Caco-2 (cell line): ENCODE measurements around the gene EMILIN2. TPM values are rescaled to one million over a fixed set of nuclear protein-coding genes. Genes with fewer than 3 reads are reported as not detected.

Experiments used
- Bru-seq: library from RNA; stranded (reverse); fragments of 400-500 nt; gene quantifications from one replicate; lab custom pipeline; 2021; lab: Mats Ljungman, UMichigan
- BruChase-seq, 2 experiments: library from RNA; stranded (reverse); fragments of 400-500 nt; gene quantifications; one replicate each; lab custom pipeline; 2021; lab: Mats Ljungman, UMichigan
- BruUV-seq: library from RNA; stranded (reverse); fragments of 400-500 nt; replicated peaks from 2 replicates; lab custom pipeline; 2021; lab: Mats Ljungman, UMichigan
- CTCF ChIA-PET: fragments of 300-600 bp; sonication (Branson Sonifier 250); formaldehyde crosslinking; loops from one replicate; lab custom pipeline; 2022; ENCODE audit warnings: antibody characterized with exemption; lab: Charles Lee
- POLR2A ChIA-PET: fragments of 300-600 bp; sonication (Branson Sonifier 250); formaldehyde crosslinking; loops from one replicate; lab custom pipeline; 2022; ENCODE audit warnings: antibody characterized with exemption; lab: Charles Lee
- DNase-seq, 2 experiments: peaks; one replicate each; pipeline versions ENCODE4 v3.0.0 to v3.0.0-alpha.2; 2020 to 2022
- H3K27me3 ChIP-seq: replicated peaks from 2 replicates; pipeline ENCODE4 v1.6.0; 2011; ENCODE audit warnings: low read length; ENCODE audit not compliant: control insufficient read depth, insufficient read depth
- H3K36me3 ChIP-seq: 2 replicates; pipeline ENCODE4 v1.5.1; 2011; ENCODE audit warnings: low read length; ENCODE audit not compliant: control insufficient read depth, insufficient read depth
- H3K4me1 ChIP-seq: fragments of 250-450 bp; sonication (Bioruptor Pico); 2 replicates; pipeline ENCODE4 v1.5.1; 2020; ENCODE audit warnings: mild to moderate bottlenecking
- H3K4me3 ChIP-seq: 2 replicates; pipeline ENCODE4 v1.5.1; 2011; ENCODE audit warnings: low read depth, mild to moderate bottlenecking, control low read depth, low read length
- H3K9me3 ChIP-seq: fragments of 250-450 bp; sonication (Bioruptor Pico); 2 replicates; pipeline ENCODE4 v1.5.1; 2020; ENCODE audit warnings: mild to moderate bottlenecking, moderate library complexity
- H3K27ac Mint-ChIP-seq: one replicate; pipeline ENCODE4 v1.8.0; 2022; ENCODE audit warnings: mixed read lengths; ENCODE audit not compliant: unreplicated experiment
- H3K27me3 Mint-ChIP-seq: one replicate; pipeline ENCODE4 v1.8.0; 2022; ENCODE audit warnings: mixed read lengths; ENCODE audit not compliant: insufficient read depth, unreplicated experiment
- H3K36me3 Mint-ChIP-seq: one replicate; pipeline ENCODE4 v1.8.0; 2022; ENCODE audit warnings: mild to moderate bottlenecking, mixed read lengths; ENCODE audit not compliant: insufficient read depth, unreplicated experiment
- H3K4me1 Mint-ChIP-seq: one replicate; pipeline ENCODE4 v1.8.0; 2022; ENCODE audit warnings: low read depth, mixed read lengths; ENCODE audit not compliant: unreplicated experiment
- H3K4me3 Mint-ChIP-seq: one replicate; pipeline ENCODE4 v1.8.0; 2022; ENCODE audit warnings: mild to moderate bottlenecking, moderate library complexity, mixed read lengths; ENCODE audit not compliant: unreplicated experiment
- H3K9me3 Mint-ChIP-seq: one replicate; pipeline ENCODE4 v1.8.0; 2022; ENCODE audit warnings: mixed read lengths; ENCODE audit not compliant: unreplicated experiment
- intact Hi-C: fragments of 100-400 bp; cut with micrococcal nuclease; formaldehyde crosslinking; loops from one replicate; pipeline ENCODE4 v1.10.0; 2022; ENCODE audit not compliant: unreplicated experiment
- long read RNA-seq: library from polyadenylated mRNA; stranded (forward); transcript quantifications from one replicate; pipeline ENCODE4 v2.0.0, GENCODE V29; 2022
- total RNA-seq: library from RNA; stranded (reverse); gene quantifications from 2 replicates; pipeline ENCODE4 v1.2.3, GENCODE V29; 2022
- TF ChIP-seq, protein P1 (sequence below), 2 experiments: fragments of 200-600 bp in 1 of 2; IDR thresholded peaks; 1 replicate in 1 of 2; 2 replicates in 1 of 2; pipeline versions ENCODE4 v1.5.1 to v1.8.0; 2011 to 2022; ENCODE audit warnings: antibody characterized with exemption in 1 of 2, control low read depth in 1 of 2, inconsistent platforms in 1 of 2, low read depth in 1 of 2, low read length in 1 of 2, mild to moderate bottlenecking in 1 of 2, moderate library complexity in 1 of 2; ENCODE audit not compliant: insufficient read depth in 1 of 2, severe bottlenecking in 1 of 2, unreplicated experiment in 1 of 2

EMILIN2 gene
- 41.6 and 53.4 TPM in 2 replicates for total RNA-seq
- percentile 76 among the genes with signal in this experiment for Bru-seq, nascent RNA
- percentile 71 among the genes with signal in this experiment for BruChase-seq, experiment 1, labeled RNA remaining after a 2-hour chase
- BruChase-seq, experiment 2, labeled RNA remaining after a 6-hour chase: percentile 74 among the genes with signal in this experiment
- long read RNA-seq, full-length matches to known transcripts: 76 of 117 reads
- long read RNA-seq, partial matches to known transcripts: 18 of 117 reads
- long read RNA-seq, other reads (novel, unspliced or antisense): 23 of 117 reads

DNA sequence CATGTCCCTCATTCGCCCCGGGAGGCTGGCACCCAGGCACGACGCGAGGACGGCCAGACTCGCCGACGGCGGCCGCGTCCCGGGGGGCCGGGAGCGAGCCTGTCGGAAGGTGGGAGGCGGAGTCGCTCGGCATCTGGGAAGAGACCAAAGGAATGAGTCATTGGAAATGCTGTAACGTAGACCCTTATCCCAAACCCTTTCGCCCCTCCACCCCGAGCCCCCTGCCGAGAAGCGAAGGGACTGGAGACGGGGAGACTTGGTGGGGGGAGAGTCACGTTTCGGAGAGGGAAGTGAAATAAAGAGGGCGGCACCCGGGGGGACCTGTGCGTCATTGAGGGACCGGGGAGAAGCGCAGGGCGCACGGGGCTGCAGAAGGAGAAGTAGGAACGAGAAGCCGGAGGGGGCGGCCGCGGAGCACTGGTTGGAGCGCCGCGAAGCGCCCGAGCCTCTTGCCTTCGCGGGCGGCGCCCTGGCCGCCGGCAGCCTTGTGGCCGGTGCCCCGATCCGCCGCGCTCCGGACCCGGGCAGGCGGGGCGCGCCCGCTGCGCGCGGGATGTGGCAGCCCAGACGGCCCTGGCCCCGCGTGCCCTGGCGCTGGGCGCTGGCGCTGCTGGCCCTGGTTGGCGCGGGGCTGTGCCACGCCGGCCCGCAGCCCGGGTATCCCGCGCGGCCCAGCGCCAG is at the start of gene EMILIN2:
Gene EMILIN2, plus strand, starts transcription at position 371 of the 681 bp plus-strand sequence. Its CDS starts 183 bp downstream, at position 554.
- CTCF ChIA-PET: interaction anchor here (0.6 to 0.7 kb wide), 2 partner anchors 101 to 106 kb away, joined by 4 to 5 read pairs; no protein-coding TSS in a partner anchor
- Mint-ChIP-seq H3K27ac (peak within 1 kb of the TSS; percentile 89), H3K27me3 (no peaks in the 10 kb centered on the region), H3K4me3 (peak within 1 kb of the TSS; percentile 99), H3K4me1 (peaks cover 13% of the 10 kb centered on the region), H3K36me3 (peaks cover 6% of the 10 kb centered on the region), H3K9me3 (no peaks in the 10 kb centered on the region)
- Histone ChIP-seq H3K4me3 (peak within 1 kb of the TSS; percentile 80), H3K9me3 (no peaks in the 10 kb centered on the region), H3K4me1 (peaks cover 5% of the 10 kb centered on the region; the same call in 1 of the 2 replicates), H3K27me3 (no peaks in the 10 kb centered on the region), H3K36me3 (no peaks in the 10 kb centered on the region)
- no TSS peak for BruUV-seq
- intact Hi-C loops: loop anchor here (1.0 to 5.0 kb wide), 5 partner anchors 20 to 401 kb away; partner anchors contain the start of gene MYL12A
- DNase-seq: peak; percentile 55 to 70
- TF ChIP-seq, protein P1, sequence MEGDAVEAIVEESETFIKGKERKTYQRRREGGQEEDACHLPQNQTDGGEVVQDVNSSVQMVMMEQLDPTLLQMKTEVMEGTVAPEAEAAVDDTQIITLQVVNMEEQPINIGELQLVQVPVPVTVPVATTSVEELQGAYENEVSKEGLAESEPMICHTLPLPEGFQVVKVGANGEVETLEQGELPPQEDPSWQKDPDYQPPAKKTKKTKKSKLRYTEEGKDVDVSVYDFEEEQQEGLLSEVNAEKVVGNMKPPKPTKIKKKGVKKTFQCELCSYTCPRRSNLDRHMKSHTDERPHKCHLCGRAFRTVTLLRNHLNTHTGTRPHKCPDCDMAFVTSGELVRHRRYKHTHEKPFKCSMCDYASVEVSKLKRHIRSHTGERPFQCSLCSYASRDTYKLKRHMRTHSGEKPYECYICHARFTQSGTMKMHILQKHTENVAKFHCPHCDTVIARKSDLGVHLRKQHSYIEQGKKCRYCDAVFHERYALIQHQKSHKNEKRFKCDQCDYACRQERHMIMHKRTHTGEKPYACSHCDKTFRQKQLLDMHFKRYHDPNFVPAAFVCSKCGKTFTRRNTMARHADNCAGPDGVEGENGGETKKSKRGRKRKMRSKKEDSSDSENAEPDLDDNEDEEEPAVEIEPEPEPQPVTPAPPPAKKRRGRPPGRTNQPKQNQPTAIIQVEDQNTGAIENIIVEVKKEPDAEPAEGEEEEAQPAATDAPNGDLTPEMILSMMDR (IDR thresholded peaks at IDR 0.05; ENCODE audit: insufficient read depth in 1 of 2, low read depth in 1 of 2, low read length in 1 of 2, severe bottlenecking in 1 of 2, unreplicated experiment in 1 of 2): no peak
- POLR2A ChIA-PET: interaction anchor here (1.7 kb wide), 1 partner anchor 21 kb away, joined by 6 read pairs; no protein-coding TSS in a partner anchor

DNA sequence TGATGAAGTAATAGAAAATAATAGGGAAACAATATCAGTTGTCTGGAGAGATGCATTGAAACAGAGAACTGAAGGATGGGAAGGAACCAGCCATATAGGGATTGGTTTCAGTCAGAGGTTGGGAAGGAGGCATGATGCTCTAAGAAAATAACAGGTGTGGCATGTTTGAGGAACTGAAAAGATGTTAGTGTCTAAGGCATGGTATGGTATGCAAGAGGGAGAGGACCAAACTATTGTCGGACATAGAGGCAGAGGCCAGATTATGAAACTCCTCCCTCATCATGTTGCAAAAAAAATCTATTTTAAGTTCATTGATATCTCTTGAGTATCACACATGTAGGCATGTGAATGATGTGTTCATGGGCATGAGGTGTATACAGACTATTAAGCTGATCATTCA is 48.9 kb upstream of the EMILIN2 start:
- Histone ChIP-seq H3K9me3 (no peaks in the 10 kb centered on the region), H3K4me1 (no peaks in the 10 kb centered on the region), H3K27me3 (no peaks in the 10 kb centered on the region), H3K36me3 (no peaks in the 10 kb centered on the region; the same call in 1 of the 2 replicates), H3K4me3 (no peak overlapping the region)
- BruUV-seq: no TSS peak
- ChIA-PET CTCF (no interaction called here), POLR2A (no interaction called here)
- Mint-ChIP-seq H3K27ac (no peak overlapping the region), H3K9me3 (no peaks in the 10 kb centered on the region), H3K4me1 (peaks cover 10% of the 10 kb centered on the region), H3K36me3 (peaks cover 38% of the 10 kb centered on the region), H3K27me3 (no peaks in the 10 kb centered on the region), H3K4me3 (no peak overlapping the region)
- TF ChIP-seq, protein P1 (IDR thresholded peaks at IDR 0.05; ENCODE audit: insufficient read depth in 1 of 2, low read depth in 1 of 2, low read length in 1 of 2, severe bottlenecking in 1 of 2, unreplicated experiment in 1 of 2): no peak
- no peak for DNase-seq
- intact Hi-C loops: no loop called here

DNA sequence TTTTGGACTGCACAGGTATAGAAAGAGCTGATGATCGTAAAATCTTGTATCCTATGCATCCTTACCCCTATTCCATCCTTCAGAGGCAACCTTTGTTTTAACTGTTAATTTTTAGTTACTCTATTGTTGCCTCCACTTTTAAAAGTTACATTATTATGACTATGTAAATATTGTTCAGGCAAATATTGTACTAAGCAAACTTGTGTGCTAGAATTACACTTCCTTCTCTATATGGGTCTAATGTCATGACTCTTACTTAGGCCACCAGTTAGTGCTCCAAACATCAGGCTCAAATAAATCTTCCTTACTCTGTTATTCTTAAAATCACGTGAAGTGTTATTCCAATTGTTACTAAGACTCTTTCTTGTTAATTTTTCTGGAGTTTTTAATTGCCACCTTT is 47.4 kb upstream of the EMILIN2 start:
- Histone ChIP-seq H3K36me3 (no peaks in the 10 kb centered on the region; the same call in 1 of the 2 replicates), H3K4me1 (no peaks in the 10 kb centered on the region), H3K4me3 (no peak overlapping the region), H3K27me3 (no peaks in the 10 kb centered on the region), H3K9me3 (no peaks in the 10 kb centered on the region)
- Mint-ChIP-seq H3K27me3 (no peaks in the 10 kb centered on the region), H3K36me3 (peaks cover 38% of the 10 kb centered on the region), H3K4me3 (no peak overlapping the region), H3K9me3 (no peaks in the 10 kb centered on the region), H3K4me1 (peaks cover 10% of the 10 kb centered on the region), H3K27ac (no peak overlapping the region)
- BruUV-seq: no TSS peak
- intact Hi-C loops: no loop called here
- CTCF ChIA-PET: no interaction called here
- TF ChIP-seq, protein P1 (IDR thresholded peaks at IDR 0.05; ENCODE audit: insufficient read depth in 1 of 2, low read depth in 1 of 2, low read length in 1 of 2, severe bottlenecking in 1 of 2, unreplicated experiment in 1 of 2): no peak
- POLR2A ChIA-PET: no interaction called here
- DNase-seq: no peak
